ENCODE results near the gene TARS3.

TARS3 gene

GRCh38 chr15:101731746-101732145, 7.5 kb upstream of the TARS3 start:
- H3K27me3 ChIP-seq (ENCODE audit: control insufficient read depth, insufficient read depth, low read length) = no peaks in the 10 kb centered on the region
- H3K4me3 ChIP-seq (ENCODE audit: low read depth, low read length) = no peak overlapping the region
- no peaks in the 10 kb centered on the region for H3K4me1 ChIP-seq (ENCODE audit: control insufficient read depth, insufficient read depth, low read length)
- no peak overlapping the region for H3K9ac ChIP-seq (ENCODE audit: low read depth, low read length)
- no peaks in the 10 kb centered on the region for H3K36me3 ChIP-seq (ENCODE audit: control insufficient read depth, insufficient read depth, low read length)
- no peaks in the 10 kb centered on the region for H3K9me3 ChIP-seq (ENCODE audit: control insufficient read depth, insufficient read depth, low read length)

- Histone ChIP-seq H3K36me3 (ENCODE audit: control insufficient read depth, insufficient read depth, low read length) (no peaks in the 10 kb centered on the region), H3K9ac (ENCODE audit: low read depth, low read length) (no peak overlapping the region), H3K4me3 (ENCODE audit: low read depth, low read length) (no peak overlapping the region), H3K4me1 (ENCODE audit: control insufficient read depth, insufficient read depth, low read length) (peaks cover 3% of the 10 kb centered on the region), H3K27me3 (ENCODE audit: control insufficient read depth, insufficient read depth, low read length) (peaks cover 2% of the 10 kb centered on the region), H3K9me3 (ENCODE audit: control insufficient read depth, insufficient read depth, low read length) (no peaks in the 10 kb centered on the region)
Measured at GRCh38 chr15:101727186-101727585, 2.9 kb upstream of the TARS3 start.

- Histone ChIP-seq H3K4me3 (ENCODE audit: low read depth, low read length) (no peak overlapping the region), H3K9ac (ENCODE audit: low read depth, low read length) (no peak overlapping the region), H3K27me3 (ENCODE audit: control insufficient read depth, insufficient read depth, low read length) (peaks cover 2% of the 10 kb centered on the region), H3K36me3 (ENCODE audit: control insufficient read depth, insufficient read depth, low read length) (no peaks in the 10 kb centered on the region), H3K4me1 (ENCODE audit: control insufficient read depth, insufficient read depth, low read length) (peaks cover 3% of the 10 kb centered on the region), H3K9me3 (ENCODE audit: control insufficient read depth, insufficient read depth, low read length) (no peaks in the 10 kb centered on the region)
Measured at GRCh38 chr15:101725073-101725472, 800 bp upstream of the TARS3 start.

GRCh38 chr15:101724675-101725005, 367 bp upstream of the TARS3 start:
- H3K27me3 ChIP-seq (ENCODE audit: control insufficient read depth, insufficient read depth, low read length) = peaks cover 2% of the 10 kb centered on the region
- H3K9me3 ChIP-seq (ENCODE audit: control insufficient read depth, insufficient read depth, low read length) = no peaks in the 10 kb centered on the region
- H3K9ac ChIP-seq (ENCODE audit: low read depth, low read length) = no peak overlapping the region
- no peaks in the 10 kb centered on the region for H3K36me3 ChIP-seq (ENCODE audit: control insufficient read depth, insufficient read depth, low read length)
- peaks cover 3% of the 10 kb centered on the region for H3K4me1 ChIP-seq (ENCODE audit: control insufficient read depth, insufficient read depth, low read length)
- peak overlapping the region; percentile 27 for H3K4me3 ChIP-seq (ENCODE audit: low read depth, low read length)

GRCh38 chr15:101723171-101723873, 951 bp downstream of the TARS3 start:
- Histone ChIP-seq H3K9ac (ENCODE audit: low read depth, low read length) (peak overlapping the region; percentile 70), H3K4me3 (ENCODE audit: low read depth, low read length) (peak overlapping the region; percentile 84), H3K36me3 (ENCODE audit: control insufficient read depth, insufficient read depth, low read length) (no peaks in the 10 kb centered on the region), H3K9me3 (ENCODE audit: control insufficient read depth, insufficient read depth, low read length) (no peaks in the 10 kb centered on the region), H3K4me1 (ENCODE audit: control insufficient read depth, insufficient read depth, low read length) (peaks cover 3% of the 10 kb centered on the region), H3K27me3 (ENCODE audit: control insufficient read depth, insufficient read depth, low read length) (peaks cover 2% of the 10 kb centered on the region)

- no peak overlapping the region for H3K9ac ChIP-seq (ENCODE audit: low read depth, low read length)
- no peaks in the 10 kb centered on the region for H3K4me1 ChIP-seq (ENCODE audit: control insufficient read depth, insufficient read depth, low read length)
- H3K36me3 ChIP-seq (ENCODE audit: control insufficient read depth, insufficient read depth, low read length) = no peaks in the 10 kb centered on the region
- peaks cover 2% of the 10 kb centered on the region for H3K27me3 ChIP-seq (ENCODE audit: control insufficient read depth, insufficient read depth, low read length)
- H3K9me3 ChIP-seq (ENCODE audit: control insufficient read depth, insufficient read depth, low read length) = no peaks in the 10 kb centered on the region
- no peak overlapping the region for H3K4me3 ChIP-seq (ENCODE audit: low read depth, low read length)
Measured at GRCh38 chr15:101718896-101719295, 5.4 kb downstream of the TARS3 start.

- no peak overlapping the region for H3K4me3 ChIP-seq (ENCODE audit: low read depth, low read length)
- H3K27me3 ChIP-seq (ENCODE audit: control insufficient read depth, insufficient read depth, low read length) = no peaks in the 10 kb centered on the region
- H3K36me3 ChIP-seq (ENCODE audit: control insufficient read depth, insufficient read depth, low read length) = no peaks in the 10 kb centered on the region
- H3K9ac ChIP-seq (ENCODE audit: low read depth, low read length) = no peak overlapping the region
- H3K4me1 ChIP-seq (ENCODE audit: control insufficient read depth, insufficient read depth, low read length) = no peaks in the 10 kb centered on the region
- H3K9me3 ChIP-seq (ENCODE audit: control insufficient read depth, insufficient read depth, low read length) = no peaks in the 10 kb centered on the region
Measured at GRCh38 chr15:101712078-101712477, 12.2 kb downstream of the TARS3 start.

GRCh38 chr15:101710806-101711205, 13.5 kb downstream of the TARS3 start:
- no peak overlapping the region for H3K4me3 ChIP-seq (ENCODE audit: low read depth, low read length)
- no peaks in the 10 kb centered on the region for H3K4me1 ChIP-seq (ENCODE audit: control insufficient read depth, insufficient read depth, low read length)
- H3K9me3 ChIP-seq (ENCODE audit: control insufficient read depth, insufficient read depth, low read length) = no peaks in the 10 kb centered on the region
- H3K27me3 ChIP-seq (ENCODE audit: control insufficient read depth, insufficient read depth, low read length) = no peaks in the 10 kb centered on the region
- H3K9ac ChIP-seq (ENCODE audit: low read depth, low read length) = no peak overlapping the region
- no peaks in the 10 kb centered on the region for H3K36me3 ChIP-seq (ENCODE audit: control insufficient read depth, insufficient read depth, low read length)

GRCh38 chr15:101709466-101709865, 14.8 kb downstream of the TARS3 start:
- H3K36me3 ChIP-seq (ENCODE audit: control insufficient read depth, insufficient read depth, low read length) = no peaks in the 10 kb centered on the region
- H3K9me3 ChIP-seq (ENCODE audit: control insufficient read depth, insufficient read depth, low read length) = no peaks in the 10 kb centered on the region
- no peak overlapping the region for H3K4me3 ChIP-seq (ENCODE audit: low read depth, low read length)
- H3K4me1 ChIP-seq (ENCODE audit: control insufficient read depth, insufficient read depth, low read length) = no peaks in the 10 kb centered on the region
- H3K27me3 ChIP-seq (ENCODE audit: control insufficient read depth, insufficient read depth, low read length) = no peaks in the 10 kb centered on the region
- no peak overlapping the region for H3K9ac ChIP-seq (ENCODE audit: low read depth, low read length)

- Histone ChIP-seq H3K27me3 (ENCODE audit: control insufficient read depth, insufficient read depth, low read length) (no peaks in the 10 kb centered on the region), H3K4me1 (ENCODE audit: control insufficient read depth, insufficient read depth, low read length) (no peaks in the 10 kb centered on the region), H3K36me3 (ENCODE audit: control insufficient read depth, insufficient read depth, low read length) (no peaks in the 10 kb centered on the region), H3K4me3 (ENCODE audit: low read depth, low read length) (no peak overlapping the region), H3K9me3 (ENCODE audit: control insufficient read depth, insufficient read depth, low read length) (no peaks in the 10 kb centered on the region), H3K9ac (ENCODE audit: low read depth, low read length) (no peak overlapping the region)
Measured at GRCh38 chr15:101707983-101708382, 16.3 kb downstream of the TARS3 start.

- Histone ChIP-seq H3K9me3 (ENCODE audit: control insufficient read depth, insufficient read depth, low read length) (no peaks in the 10 kb centered on the region), H3K27me3 (ENCODE audit: control insufficient read depth, insufficient read depth, low read length) (no peaks in the 10 kb centered on the region), H3K4me1 (ENCODE audit: control insufficient read depth, insufficient read depth, low read length) (no peaks in the 10 kb centered on the region), H3K4me3 (ENCODE audit: low read depth, low read length) (no peak overlapping the region), H3K36me3 (ENCODE audit: control insufficient read depth, insufficient read depth, low read length) (peaks cover 6% of the 10 kb centered on the region), H3K9ac (ENCODE audit: low read depth, low read length) (no peak overlapping the region)
Measured at GRCh38 chr15:101702077-101702476, 22.2 kb downstream of the TARS3 start.

GRCh38 chr15:101698314-101698713, 26.0 kb downstream of the TARS3 start:
- Histone ChIP-seq H3K4me1 (ENCODE audit: control insufficient read depth, insufficient read depth, low read length) (no peaks in the 10 kb centered on the region), H3K4me3 (ENCODE audit: low read depth, low read length) (no peak overlapping the region), H3K9ac (ENCODE audit: low read depth, low read length) (no peak overlapping the region), H3K36me3 (ENCODE audit: control insufficient read depth, insufficient read depth, low read length) (peaks cover 6% of the 10 kb centered on the region), H3K9me3 (ENCODE audit: control insufficient read depth, insufficient read depth, low read length) (no peaks in the 10 kb centered on the region), H3K27me3 (ENCODE audit: control insufficient read depth, insufficient read depth, low read length) (no peaks in the 10 kb centered on the region)

Data from iPS-15b (cell line).